MV-4-11 (cell line): ENCODE measurements around the gene TUBB.

Experiments used
- DNase-seq: peaks from one replicate; lab custom pipeline; 2025; lab: John Stamatoyannopoulos, UW

TUBB gene

DNA sequence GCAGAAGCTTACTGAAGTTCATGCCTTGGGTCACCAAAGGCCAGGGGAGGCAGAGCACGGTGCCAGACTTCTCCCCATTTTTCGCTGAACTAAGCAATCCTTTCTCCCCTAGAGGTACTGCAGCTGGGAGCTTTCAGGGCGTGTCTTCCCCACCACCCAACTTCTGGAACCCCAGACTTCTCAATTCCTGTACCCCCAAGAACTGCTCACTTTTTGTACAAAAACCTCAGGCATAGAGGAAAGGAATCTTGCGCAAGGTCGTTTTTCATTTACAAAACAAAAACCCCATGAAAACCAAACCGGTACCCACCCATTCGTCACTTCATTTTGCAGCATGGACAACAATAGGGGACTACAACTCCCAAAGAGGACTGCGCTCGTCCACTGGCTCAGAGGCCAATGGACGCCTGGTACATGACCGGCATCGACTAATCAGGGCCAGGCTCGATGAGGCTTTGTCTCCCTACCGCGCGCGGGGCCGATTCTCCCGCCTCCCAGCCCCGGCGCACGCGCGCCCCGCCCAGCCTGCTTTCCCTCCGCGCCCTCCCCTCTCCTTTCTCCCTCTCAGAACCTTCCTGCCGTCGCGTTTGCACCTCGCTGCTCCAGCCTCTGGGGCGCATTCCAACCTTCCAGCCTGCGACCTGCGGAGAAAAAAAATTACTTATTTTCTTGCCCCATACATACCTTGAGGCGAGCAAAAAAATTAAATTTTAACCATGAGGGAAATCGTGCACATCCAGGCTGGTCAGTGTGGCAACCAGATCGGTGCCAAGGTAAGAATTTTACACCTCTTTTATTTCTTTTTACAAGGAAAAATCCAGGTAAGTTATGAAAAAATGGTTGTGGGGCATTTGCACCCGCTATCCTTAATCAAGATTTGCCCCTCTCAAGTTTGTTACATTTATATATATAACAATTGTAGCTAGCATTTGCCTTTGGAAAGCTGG is at the start of gene TUBB:
TSS of gene TUBB (plus strand) at position 562 of the 947 bp plus-strand sequence. CDS start at position 717, 155 bp downstream.
- peak; percentile 99 for DNase-seq

DNA sequence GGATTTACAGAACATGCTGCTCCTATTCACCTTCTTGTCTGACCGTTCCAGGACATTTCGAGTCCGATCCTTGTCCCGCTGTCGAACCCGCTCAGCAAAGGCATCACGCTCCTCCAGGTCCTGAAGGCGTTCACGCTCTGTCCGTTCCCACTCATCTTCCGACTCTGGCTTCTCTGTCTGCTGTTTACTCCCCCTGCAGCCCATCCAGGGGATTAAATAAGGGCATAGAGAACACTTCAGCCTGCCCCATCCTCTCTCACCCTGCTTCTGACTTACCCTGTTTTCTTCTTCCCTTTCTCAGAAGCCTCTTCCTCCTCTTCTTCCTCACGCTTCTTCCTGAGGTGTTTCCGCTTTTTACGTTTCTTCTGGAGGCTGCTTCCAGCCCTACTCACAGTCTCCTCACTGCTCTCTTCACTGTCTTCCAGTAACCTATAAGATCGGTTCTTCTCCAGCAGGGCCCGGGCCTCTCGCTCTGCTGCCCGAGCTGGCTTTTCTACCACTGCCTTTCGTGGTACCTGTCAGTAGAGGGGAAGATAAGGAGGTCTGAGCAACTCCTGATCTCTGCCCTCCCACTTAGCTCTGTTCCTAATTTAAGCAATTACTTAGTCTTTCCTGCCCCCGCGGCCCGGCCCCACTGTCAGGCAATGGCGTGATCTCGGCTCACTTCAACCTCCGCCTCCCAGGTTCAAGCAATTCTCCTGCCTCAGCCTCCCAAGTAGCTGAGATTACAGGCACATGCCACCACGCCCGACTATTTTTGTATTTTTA is 49.2 kb upstream of the TUBB start:
- no peak for DNase-seq

DNA sequence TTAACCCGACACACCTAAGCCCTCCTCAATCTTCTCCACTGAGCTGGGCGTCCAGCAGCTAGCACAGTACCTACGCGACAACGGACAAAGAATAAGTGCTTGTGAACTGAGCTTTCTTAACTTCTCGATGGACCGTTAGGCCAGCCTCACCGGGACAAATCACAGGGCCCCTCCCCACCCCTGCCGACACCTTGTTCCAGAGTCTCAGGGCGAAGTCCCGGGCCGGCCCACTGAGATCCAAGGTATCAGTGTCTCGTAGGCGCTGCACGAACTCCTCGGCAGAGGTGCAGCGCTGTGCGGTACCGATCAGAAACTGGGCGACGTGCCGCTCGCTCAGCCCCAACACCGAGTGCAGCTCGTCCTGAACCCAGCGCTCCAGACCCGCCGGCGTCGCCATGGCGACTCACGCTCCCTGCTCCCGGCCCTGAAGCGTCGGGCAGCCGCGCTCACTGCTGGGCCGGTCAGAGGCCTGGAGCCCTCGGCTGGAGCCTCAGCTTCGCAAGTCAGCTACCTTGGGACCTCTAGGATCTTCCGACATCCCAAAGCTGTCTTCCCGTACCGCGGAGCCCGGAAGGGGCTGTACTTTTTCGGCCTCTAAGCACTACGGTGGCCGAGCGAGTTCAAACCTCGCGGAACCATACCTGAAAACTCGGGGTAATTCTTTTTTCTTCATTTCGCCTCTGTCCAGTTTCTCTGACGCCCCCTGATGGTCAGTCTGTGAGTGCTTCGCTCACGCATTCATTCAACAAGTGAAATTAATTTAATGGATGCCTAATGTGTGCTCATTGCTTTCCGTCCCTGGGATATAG is 47.5 kb upstream of the TUBB start, which contains the start of gene DHX16:
TSS of gene DHX16 (minus strand) at position 562 of the 809 bp plus-strand sequence. CDS start at position 397, 165 bp downstream.
- DNase-seq, result peak; percentile 95

DNA sequence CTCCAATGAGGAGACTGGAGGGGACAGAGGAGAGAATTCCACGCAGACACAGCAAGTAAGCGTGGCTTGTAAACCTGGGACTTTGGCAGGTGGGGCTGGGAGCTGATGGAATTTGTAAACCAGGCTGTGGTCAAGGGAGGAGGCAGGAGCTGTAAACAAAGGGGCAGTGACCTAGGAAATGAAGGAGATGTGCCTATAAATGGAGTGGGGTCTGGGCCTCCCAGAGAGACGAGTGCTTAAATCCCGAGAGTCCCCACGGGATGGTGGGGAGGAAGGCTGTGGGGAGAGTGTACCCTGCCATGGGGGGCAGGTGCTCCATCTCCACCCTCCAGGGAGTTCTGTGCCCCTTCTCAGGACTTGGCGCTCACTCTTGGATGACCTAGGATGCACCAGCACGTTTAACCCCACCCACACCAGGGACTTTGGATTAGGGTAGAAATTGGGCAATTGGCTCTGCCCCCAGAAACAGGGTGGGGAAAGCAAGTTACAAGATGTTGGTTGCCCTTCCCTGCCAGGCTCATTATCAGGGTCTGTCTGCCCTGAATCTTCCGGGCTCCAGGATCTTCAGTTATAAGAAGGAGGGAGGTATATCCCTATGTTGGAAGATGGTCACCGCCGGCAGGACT is 43.4 kb upstream of the TUBB start:
- DNase-seq, result no peak

DNA sequence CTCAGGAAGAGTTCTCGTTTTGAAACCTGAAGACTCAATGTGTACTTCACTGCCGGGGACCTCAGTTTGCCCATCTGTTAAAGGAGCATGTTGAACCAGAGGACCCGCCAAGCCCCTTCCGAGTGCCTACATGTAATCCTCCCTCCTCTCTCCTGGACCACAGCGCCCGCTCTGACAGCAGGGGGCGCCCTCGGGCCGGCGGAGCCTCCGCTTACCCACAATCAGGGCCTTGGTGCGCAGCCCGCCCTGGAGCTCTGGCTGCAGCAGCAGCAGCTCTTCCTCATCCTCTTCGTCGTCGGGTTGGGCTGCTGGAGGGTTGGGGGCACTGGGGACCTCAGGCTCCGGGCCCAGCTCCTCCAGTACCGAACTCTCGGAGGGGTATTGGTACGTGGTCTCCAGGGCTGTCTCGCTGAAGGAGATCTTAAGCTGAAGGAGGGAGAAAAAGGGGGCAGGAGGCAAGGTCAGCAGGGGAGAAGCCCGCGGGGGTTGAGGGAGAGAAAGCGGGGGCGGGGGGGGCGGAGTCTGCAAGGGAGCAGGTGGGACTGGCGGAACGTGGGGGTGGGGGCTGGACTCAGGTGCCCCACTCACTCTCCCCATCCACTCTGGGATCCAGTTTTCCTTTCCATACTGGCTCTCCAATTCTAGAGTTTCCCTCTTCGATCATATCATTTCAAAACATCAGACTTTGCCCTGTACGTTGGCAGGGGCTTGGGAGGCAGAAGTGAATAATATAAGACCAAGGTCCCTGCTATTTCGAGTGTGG is 41.0 kb upstream of the TUBB start:
- DNase-seq, result peak; percentile 73

DNA sequence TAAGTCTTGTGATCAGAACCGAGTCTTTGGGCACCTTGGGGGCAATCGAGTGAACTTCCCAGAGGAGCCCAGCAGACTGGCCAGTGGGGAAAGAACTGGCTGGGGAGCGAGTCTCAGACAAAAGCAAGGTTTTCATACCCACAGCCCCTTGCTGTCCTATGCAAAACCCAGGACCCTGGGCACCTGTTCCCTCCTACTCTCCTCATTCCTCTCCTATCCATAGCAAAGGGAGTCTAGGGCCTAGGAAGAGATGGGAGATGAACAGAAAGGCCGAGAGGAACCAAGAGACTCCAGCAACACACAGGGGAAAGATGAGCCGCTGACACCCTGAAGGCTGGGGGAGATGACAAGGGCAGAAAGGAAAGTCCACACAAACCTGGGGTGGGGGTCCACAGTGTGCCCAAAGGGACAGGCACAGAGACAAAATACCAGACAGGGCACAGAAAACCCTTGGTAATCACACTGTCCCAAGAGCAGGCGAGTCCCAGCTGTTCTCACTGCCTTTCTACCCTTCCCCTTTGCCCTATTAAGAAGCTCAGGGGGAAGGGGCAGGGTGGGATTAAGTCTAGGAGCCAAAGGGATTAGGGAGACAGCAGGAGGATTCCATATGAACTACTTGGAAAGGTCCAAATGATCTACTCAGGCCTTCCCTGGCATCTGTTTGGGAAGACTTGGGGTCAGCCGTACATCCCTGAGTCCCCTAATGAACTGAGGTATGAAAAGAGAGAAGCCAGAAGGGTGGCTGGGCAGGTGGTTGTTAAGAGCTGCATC is 40.2 kb upstream of the TUBB start:
- DNase-seq, result no peak

DNA sequence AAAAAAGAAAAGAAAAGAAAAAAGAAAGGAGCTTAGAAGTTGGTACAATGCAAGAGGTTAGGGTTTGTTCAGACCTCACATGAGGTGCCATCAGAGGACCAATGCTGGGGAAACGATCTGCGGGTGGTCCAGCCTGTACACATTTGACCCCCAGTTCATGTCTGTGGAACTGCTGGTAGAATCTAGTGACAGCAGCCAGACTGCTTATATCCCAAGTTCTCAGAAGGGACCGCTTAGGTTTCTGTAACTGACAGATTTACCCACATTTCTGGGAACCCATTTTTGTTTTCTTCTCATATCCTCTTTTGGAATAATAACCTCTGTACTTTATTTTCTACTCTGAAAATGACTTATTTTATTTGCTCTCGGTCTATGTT is 38.4 kb upstream of the TUBB start:
- peak; percentile 84 for DNase-seq

DNA sequence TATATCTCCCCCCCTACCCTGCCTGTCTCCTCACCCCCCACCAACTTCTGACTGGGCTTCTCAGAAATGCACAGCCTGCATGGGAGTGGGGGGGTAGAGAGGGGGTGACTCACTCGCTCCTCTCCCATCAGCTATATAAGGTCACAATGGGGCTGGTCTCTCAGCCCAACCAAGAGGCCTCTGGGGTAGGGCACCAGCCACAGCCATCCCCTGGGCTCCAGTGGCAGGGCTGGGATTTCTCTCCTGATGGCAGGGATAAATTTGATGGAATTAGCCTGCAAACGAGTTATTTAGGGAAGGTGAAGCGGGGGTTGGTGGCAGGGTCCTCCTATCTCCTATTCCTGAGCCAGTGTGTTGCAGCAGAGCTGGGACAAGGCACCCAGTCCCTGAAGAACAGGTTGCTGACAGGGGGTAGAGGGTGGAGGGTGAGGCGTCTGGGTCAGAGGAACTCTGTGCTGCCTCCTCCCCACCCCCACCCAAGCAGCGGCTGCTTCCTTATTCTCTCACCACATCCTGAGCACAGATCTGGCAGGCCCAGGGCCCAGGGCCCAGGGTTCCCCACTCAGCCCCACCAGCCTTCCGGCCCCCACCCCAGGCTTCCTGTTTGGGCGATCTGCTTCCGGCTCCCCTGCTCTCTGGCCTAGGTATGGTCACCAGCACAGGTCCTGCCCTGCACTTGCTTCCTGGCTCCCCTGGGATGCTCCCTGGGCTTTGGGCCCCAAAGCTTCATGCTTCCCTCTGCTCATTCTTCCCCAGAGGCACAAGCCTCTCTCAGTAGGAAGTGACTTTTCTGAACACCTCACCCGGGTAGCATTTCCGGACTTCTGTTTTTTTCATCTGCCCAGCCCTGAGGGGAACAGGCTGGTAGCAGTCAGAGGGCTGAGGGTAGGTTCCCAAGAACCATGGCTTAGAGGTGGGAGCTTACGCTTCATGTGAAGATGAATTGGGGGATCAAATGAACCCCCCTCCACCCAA is 37.7 kb upstream of the TUBB start:
- peak; percentile 97 for DNase-seq

DNA sequence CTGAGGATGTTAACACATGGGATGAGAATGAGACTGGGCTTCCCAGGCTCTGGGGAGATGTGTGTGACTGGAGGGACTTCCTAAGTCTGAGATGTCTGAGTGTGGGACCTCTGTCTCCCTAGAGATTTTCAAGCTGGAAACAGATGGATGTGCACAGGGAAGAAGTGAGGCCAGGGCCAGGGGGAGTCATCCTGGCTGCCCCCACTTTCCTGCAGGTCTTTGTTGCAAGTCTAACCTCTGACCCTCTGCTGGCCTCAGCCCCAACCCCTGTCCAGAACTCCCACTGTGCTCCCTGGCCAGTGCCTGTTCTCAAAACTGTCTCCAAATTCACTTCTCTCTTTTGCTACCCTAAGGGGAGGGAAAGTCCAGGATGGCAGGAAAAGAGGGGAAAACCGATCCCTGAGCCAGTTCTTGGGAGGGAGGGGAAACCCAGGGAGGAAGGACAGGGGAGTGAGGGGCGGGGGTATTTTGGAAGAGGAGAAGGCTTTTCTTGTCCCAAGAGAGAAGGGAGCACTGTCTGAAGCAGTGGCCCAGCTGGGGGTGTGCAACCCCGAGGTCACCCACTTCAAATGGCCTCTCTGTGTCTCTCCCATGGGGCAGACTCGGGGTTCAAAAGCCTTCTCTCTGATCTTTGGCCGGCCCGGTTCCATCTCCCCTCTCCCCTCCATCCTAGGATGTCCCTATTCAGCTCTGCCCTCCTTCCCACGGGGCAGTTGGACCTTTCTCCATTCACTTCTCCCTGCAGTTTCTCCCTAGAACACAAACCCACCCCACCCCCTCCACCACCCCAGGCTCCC is 36.8 kb upstream of the TUBB start:
- DNase-seq, result no peak

DNA sequence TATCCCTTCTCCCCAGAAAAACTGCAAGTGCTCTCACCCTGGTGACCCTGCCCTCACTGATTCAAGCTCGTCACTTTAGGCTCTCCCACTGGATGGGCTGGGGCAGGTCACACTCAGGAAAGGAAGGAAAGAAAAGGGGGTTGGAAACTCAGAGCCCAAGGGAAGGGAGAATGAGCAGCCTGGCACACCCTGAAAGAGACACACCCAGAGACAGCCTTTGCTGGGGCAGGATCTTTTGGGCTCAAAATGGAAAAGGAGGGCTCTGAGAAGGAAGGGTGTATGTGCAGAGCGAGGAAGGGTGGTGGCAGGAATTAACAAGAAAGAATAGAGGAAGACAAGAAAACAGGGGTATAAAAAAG is 36.2 kb upstream of the TUBB start:
- DNase-seq, result no peak

DNA sequence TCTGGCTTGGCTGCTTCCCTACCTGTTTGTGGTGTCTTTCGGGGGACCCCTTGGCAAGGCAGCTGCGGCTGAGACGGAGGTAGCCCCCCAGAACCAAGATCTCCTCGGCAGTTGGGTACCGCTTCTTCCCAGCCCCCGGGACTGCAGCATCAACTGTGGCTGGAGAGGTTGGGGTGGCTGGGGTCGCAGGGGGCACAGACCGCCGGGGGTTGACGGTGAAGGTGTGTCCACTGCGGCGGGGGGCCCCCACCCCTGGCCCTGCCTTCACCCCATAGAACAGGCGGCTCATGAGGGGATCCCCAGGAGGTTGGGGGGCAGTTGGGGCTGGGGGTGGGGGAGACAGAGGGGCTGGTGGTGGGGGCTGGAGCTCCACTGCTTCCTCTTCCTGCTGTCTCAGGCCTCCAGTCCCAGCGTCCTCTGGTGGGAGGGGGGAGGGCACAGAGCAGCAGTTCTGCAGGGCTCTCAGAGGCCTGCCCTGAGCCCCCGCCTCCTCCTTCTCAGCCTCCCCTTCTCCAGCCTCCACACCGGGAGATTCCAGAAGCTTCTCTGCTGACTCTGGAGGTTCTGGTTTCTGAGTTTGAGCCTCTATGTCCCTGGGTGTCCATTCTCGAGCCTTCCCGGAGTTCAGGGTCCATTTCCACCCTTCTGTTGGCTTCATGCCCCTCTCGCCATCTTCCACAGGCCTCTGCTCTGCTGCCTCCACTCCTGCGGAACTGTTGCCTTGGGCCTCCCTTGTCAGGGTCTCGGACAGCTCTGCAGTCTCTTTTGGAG is 35.6 kb upstream of the TUBB start:
- DNase-seq, result peak; percentile 62

DNA sequence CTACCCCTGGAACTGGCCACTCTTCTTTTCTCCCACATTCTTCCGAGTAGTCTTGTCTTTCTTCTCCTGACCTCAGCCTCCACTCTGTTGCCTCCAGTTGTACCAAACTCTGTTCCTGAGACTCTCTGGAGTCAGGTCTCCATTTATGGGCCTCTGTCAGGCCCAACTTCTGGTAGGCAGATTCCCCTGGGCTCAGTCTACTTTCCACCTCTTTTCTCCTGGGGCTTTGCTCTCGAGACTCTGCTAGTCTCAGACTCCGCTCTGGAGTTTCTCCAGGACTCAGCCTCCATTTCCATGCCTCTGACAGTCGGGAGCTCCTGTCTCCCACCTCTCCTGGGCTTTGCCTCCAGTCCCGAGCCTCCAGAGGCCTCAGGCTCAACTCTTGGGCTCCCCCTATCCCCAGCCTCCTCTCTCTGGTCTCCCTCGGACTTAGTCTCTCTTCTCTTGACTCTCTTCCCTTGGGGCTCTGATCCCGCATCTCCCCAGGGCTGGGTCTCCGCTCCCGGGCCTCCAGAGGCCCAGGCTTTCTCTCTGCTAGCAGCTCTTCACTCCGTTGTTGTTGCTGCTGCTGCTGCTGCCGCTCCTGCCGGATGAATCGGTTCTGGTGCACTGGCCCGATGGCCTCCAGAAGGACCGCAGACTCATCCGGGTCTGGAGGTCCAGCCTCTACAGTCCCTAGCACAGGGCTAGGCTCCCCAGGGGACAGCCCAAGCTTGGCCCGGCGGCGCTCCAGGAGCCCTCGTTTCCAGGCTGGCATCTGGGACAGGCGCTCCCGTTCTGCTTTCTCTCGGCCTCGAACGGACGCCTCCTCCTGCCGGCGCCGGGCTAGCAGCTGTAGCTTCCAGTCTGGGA is 34.8 kb upstream of the TUBB start:
- peak; percentile 47 for DNase-seq

DNA sequence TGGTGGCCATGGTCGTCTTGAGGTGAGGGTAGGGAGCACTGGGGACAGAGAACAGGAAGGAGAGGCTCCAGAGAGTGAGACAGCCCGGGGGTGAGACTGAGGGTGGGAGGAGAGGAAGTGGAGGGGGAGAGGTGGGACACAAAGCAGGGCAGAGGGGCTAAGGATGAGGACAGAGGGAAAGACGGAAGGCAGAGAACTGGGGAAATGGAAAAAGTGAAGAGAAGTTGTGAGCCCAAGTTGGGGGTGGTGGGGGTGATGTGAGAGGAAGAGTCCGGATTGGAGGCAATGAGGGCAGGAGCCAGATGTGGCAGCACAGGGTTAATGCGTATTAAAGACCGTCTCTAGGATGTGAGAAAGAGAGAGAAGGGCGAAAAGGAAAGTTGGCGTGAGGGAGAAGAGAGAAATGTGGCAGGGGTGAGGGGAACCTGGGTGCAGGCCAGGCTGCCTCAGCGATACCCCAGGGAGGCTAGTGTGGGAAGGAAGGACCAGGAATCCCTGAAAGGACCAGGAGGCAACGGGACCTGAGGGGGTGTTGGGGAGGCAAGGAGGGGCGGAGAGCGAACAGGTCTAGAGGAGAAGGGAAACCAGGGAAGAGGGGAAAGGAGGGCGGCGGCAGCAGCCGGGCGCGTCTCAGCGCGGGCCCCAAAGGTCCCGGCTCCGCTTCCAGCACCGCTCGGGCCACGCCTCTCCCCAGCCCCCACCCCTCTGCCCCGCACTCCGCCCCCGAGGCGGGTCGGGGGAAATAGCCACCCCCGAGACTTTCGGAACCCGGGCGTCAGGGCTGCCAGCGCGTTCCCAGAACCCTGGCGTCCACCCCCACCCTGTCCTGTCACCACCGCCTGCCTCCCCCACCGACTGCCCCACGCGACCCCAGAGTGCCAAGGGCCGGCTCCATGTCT is 33.9 kb upstream of the TUBB start, which contains the start of gene PPP1R18:
TSS of gene PPP1R18 (minus strand) at position 637 of the 899 bp plus-strand sequence. CDS start at position 10, 627 bp downstream.
- peak; percentile 26 for DNase-seq

DNA sequence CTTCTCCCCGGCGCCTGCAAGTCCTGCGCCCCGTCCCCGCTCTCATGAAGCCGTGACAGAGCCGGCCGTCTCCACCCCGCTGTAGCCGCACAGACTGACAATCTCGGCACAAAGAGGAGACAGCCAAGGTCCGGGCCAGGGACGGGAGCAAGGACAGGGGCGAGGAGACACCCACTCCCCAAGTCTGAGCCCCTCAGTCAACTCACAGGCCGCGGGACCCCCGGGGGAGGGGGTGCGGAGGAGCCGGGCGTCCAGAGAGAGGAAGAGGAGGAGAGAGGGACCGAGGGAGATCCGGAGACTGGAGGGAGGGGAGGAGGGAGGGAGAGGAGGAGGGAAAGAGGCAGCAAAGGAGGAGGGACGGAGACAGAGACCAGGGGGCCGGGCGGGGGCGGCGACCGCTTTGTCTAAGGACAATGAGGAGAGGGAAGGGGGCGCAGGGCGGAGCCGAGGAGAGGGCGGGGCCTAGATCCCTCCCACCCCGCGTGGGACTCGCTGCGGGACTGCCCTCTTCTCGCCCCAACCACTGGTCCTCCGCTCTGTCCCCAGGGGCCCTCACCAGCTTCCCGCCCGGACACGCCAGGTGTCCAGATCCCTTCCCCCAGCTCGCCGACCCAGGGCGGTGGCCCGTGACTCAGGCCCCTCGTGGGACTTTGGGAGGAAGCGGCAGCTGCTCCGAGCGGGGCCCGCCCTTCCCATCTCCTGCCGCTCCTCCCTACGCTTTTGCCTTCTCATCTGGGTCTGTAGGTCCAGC is 33.1 kb upstream of the TUBB start:
- DNase-seq, result peak; percentile 91
